MCF 10A (cell line): ENCODE measurements around the gene ZNF14. TPM values are rescaled to one million over a fixed set of nuclear protein-coding genes. Genes with fewer than 3 reads are reported as not detected.

ENCODE experiments used
- BruUV-seq: library from RNA; stranded (reverse); fragments of 400-500 nt; replicated peaks from 2 replicates; lab custom pipeline; 2021; lab: Mats Ljungman, UMichigan
- CTCF ChIA-PET: fragments of 300-600 bp; sonication (Branson Sonifier 250); formaldehyde crosslinking; extraction: SDS; loops from one replicate; lab custom pipeline; 2021; ENCODE audit warnings: antibody characterized with exemption, inconsistent platforms; lab: Yijun Ruan, JAX
- POLR2A ChIA-PET: fragments of 300-600, 350-650 bp; sonication (Branson Sonifier 250); formaldehyde crosslinking; extraction: SDS; loops from one replicate; lab custom pipeline; 2020; ENCODE audit warnings: antibody characterized with exemption, inconsistent platforms; lab: Yijun Ruan, JAX
- DNase-seq: peaks from one replicate; pipeline ENCODE4 v3.0.0-alpha.2; 2018; ENCODE audit not compliant: unreplicated experiment
- H3K27ac Mint-ChIP-seq: one replicate; pipeline ENCODE4 v1.8.0; 2022; ENCODE audit warnings: mild to moderate bottlenecking, low read depth, mixed read lengths; ENCODE audit not compliant: unreplicated experiment
- H3K27me3 Mint-ChIP-seq: one replicate; pipeline ENCODE4 v1.8.0; 2022; ENCODE audit warnings: mixed read lengths; ENCODE audit not compliant: insufficient read depth, unreplicated experiment
- H3K36me3 Mint-ChIP-seq: one replicate; pipeline ENCODE4 v1.8.0; 2022; ENCODE audit warnings: mild to moderate bottlenecking, moderate library complexity, mixed read lengths; ENCODE audit not compliant: insufficient read depth, unreplicated experiment
- H3K4me1 Mint-ChIP-seq: one replicate; pipeline ENCODE4 v1.8.0; 2022; ENCODE audit warnings: mixed read lengths; ENCODE audit not compliant: insufficient read depth, unreplicated experiment
- H3K4me3 Mint-ChIP-seq: one replicate; pipeline ENCODE4 v1.8.0; 2022; ENCODE audit warnings: mild to moderate bottlenecking, moderate library complexity, mixed read lengths; ENCODE audit not compliant: unreplicated experiment
- H3K9me3 Mint-ChIP-seq: one replicate; pipeline ENCODE4 v1.8.0; 2022; ENCODE audit warnings: mixed read lengths; ENCODE audit not compliant: unreplicated experiment
- CTCF ChIP-seq: fragments of 200-600 bp; IDR thresholded peaks from one replicate; pipeline ENCODE4 v1.8.0; 2022; ENCODE audit warnings: antibody characterized with exemption, mild to moderate bottlenecking; ENCODE audit not compliant: unreplicated experiment
- intact Hi-C: fragments of 100-400 bp; cut with micrococcal nuclease; formaldehyde crosslinking; loops from 2 replicates; pipeline ENCODE4 v1.14.1; 2022
- total RNA-seq: library from RNA; stranded (reverse); gene quantifications from 2 replicates; pipeline ENCODE4 v1.2.3, GENCODE V29; 2022

Gene ZNF14
- total RNA-seq, 1 experiment from 2014 or later: 3.5 TPM

DNA sequence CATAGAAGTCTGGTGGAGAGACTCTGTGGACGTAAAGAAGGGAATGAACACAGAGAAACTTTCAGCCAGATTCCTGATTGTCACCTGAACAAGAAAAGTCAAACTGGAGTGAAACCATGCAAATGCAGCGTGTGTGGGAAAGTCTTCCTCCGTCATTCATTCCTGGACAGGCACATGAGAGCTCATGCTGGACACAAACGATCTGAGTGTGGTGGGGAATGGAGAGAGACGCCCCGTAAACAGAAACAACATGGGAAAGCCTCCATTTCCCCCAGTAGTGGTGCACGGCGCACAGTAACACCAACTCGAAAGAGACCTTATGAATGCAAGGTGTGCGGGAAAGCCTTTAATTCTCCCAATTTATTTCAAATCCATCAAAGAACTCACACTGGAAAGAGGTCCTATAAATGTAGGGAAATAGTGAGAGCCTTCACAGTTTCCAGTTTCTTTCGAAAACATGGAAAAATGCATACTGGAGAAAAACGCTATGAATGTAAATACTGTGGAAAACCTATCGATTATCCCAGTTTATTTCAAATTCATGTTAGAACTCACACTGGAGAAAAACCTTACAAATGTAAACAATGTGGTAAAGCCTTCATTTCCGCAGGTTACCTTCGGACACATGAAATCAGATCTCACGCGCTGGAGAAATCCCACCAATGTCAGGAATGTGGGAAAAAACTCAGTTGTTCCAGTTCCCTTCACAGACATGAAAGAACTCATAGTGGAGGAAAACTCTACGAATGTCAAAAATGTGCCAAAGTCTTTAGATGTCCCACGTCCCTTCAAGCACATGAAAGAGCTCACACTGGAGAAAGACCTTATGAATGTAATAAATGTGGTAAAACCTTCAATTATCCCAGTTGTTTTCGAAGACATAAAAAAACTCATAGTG is 53.5 kb downstream of the ZNF14 start:
- TSS peak; percentile 7 for BruUV-seq
- no peak for DNase-seq
- H3K9me3 Mint-ChIP-seq: peaks cover 21% of the 10 kb centered on the region
- no peaks in the 10 kb centered on the region for H3K4me1 Mint-ChIP-seq
- intact Hi-C loops: no loop called here
- no peak overlapping the region for H3K27ac Mint-ChIP-seq
- ChIA-PET CTCF (no interaction called here), POLR2A (no interaction called here)
- no peak for TF ChIP-seq CTCF
- H3K4me3 Mint-ChIP-seq: no peak overlapping the region
- no peaks in the 10 kb centered on the region for H3K27me3 Mint-ChIP-seq
- peaks cover 58% of the 10 kb centered on the region for H3K36me3 Mint-ChIP-seq

DNA sequence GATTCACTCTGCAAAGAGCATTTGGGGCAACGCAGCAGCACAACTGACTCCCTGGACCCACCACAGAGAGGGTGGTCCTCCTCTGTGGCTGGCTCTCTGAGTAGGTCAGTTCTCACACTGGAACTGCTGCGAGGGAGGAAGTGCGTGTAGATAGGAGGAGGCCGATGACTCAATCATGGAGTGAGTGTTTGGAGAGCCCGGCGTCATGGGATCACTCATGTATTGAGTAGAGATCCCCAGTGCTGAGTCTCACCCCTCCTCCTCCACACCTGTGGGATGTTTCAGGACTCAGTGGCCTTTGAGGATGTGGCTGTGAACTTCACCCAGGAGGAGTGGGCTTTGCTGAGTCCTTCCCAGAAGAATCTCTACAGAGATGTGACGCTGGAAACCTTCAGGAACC is 55.3 kb downstream of the ZNF14 start:
- no peak overlapping the region for H3K4me3 Mint-ChIP-seq
- H3K4me1 Mint-ChIP-seq: no peaks in the 10 kb centered on the region
- H3K27ac Mint-ChIP-seq: no peak overlapping the region
- no peak for TF ChIP-seq CTCF
- POLR2A ChIA-PET: no interaction called here
- CTCF ChIA-PET: no interaction called here
- H3K36me3 Mint-ChIP-seq: peaks cover 73% of the 10 kb centered on the region
- no peak for DNase-seq
- no TSS peak for BruUV-seq
- intact Hi-C loops: no loop called here
- H3K27me3 Mint-ChIP-seq: no peaks in the 10 kb centered on the region
- peaks cover 7% of the 10 kb centered on the region for H3K9me3 Mint-ChIP-seq

GRCh38 chr19:19674315-19674714 is 58.6 kb downstream of the ZNF14 start:
- Mint-ChIP-seq H3K4me3 (no peak overlapping the region), H3K9me3 (peaks cover 7% of the 10 kb centered on the region), H3K27me3 (no peaks in the 10 kb centered on the region), H3K36me3 (peaks cover 58% of the 10 kb centered on the region), H3K27ac (no peak overlapping the region), H3K4me1 (no peaks in the 10 kb centered on the region)
- CTCF ChIA-PET: no interaction called here
- no peak for TF ChIP-seq CTCF
- DNase-seq: no peak
- intact Hi-C loops: no loop called here
- no TSS peak for BruUV-seq
- POLR2A ChIA-PET: no interaction called here

DNA sequence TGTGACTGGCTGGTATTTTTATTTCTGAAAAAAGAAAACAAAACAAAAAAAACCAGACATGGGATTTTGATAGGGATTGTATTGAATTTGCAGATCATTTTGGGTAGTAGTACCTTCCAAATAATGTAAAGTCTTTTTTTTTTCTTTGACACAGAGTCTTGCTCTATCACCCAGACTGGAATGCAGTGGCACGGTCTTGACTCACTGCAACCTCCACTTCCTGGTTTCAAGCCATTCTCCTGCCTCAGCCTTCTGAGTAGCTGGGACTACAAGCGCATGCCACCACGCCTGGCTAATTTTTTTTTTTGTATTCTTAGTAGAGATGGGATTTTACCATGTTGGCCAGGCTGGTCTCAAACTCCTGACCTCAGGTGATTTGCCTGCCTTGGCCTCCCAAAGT is 60.1 kb downstream of the ZNF14 start:
- CTCF ChIA-PET: interaction anchor here (0.6 kb wide), 1 partner anchor 55 kb away, joined by 3 read pairs; the partner anchor contains the start of gene PBX4
- peaks cover 5% of the 10 kb centered on the region for H3K9me3 Mint-ChIP-seq

More for the DNA sequence above, 60.1 kb downstream of the ZNF14 start:
- Mint-ChIP-seq H3K4me3 (no peak overlapping the region), H3K36me3 (peaks cover 43% of the 10 kb centered on the region), H3K27me3 (no peaks in the 10 kb centered on the region), H3K27ac (no peak overlapping the region), H3K4me1 (no peaks in the 10 kb centered on the region)
- intact Hi-C loops: no loop called here
- DNase-seq: no peak
- POLR2A ChIA-PET: no interaction called here
- BruUV-seq: no TSS peak
- TF ChIP-seq CTCF: no peak
